Measurements from ENCODE around the gene GPR83. TPM values are rescaled to one million over a fixed set of nuclear protein-coding genes. Genes with fewer than 3 reads are reported as not detected.

GPR83 gene
- 0.14 TPM for polyA plus RNA-seq (2013, experiment 1 of 2)
- polyA plus RNA-seq (2013, experiment 2 of 2): 0.12 TPM

DNA sequence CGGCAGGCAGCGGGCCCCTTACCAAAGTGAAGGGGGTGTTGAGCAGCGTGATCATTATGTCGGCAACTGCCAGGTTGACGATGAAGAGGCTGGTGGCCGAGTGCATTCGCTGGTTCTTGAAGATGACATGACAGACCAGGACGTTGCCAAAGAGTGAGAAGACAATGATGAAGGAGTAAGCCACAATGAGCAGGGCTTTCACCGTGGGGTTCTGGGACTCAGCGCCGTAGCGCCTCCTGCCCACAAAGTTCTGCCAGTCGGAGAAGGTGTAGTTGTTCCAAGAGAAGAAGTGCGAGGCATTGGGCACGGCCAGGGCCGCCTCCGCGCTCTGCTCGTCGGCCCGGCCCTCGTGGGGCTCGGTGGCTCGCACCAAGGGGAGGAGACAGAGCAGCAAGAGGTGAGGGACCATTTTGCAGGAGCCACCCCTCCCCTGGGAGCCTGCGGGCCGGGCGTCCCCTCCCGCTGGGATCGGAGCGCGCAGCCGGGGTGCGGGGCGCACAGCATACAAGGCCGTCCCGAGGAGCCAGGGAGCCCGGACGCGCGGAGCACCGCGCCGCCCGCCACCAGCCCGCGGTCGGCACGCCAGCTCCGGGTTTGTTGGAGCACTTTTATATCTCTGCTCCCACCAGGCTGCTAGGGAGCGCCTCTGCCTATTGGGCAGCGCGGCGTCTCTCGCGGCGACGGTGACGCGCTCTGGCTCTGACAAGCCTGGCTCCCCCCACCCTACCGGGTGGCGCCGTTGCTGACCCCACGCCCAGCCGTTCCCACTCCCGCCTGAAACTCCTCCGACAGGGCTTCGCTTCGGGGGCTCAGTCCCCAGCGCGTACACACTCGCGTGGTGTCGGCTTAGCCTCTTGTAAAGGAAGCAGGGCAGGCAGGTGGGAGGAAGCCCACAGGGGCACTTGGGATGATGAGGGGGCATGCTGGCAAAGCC, at the start of gene GPR83:
GPR83 (minus strand) TSS at position 581 of the 934 bp plus-strand sequence; CDS start at position 409, 172 bp downstream.
- DNase-seq (ENCODE audit: low spot score): peak; percentile 49
- peaks cover 0 to 6% of the 10 kb centered on the region in 2 donors for H3K4me1 ChIP-seq (ENCODE audit: control insufficient read depth in 2 of 2, insufficient read depth in 1 of 2, low read depth in 1 of 2, low read length in 2 of 2)
- no peak within 1 kb of the TSS for H2BK5ac ChIP-seq (ENCODE audit: low read length)
- no peak within 1 kb of the TSS for H3K14ac ChIP-seq (ENCODE audit: low read length)
- H2AFZ ChIP-seq (ENCODE audit: low read length): peak within 1 kb of the TSS; percentile 83
- no peak within 1 kb of the TSS for H4K8ac ChIP-seq (ENCODE audit: low read depth, low read length)
- H2BK12ac ChIP-seq (ENCODE audit: low read length): no peak within 1 kb of the TSS
- peak within 1 kb of the TSS; percentile 94 for H3K4me2 ChIP-seq (ENCODE audit: insufficient read depth, low read length, poor library complexity, severe bottlenecking)
- peak within 1 kb of the TSS; percentile 19 for H2BK15ac ChIP-seq (ENCODE audit: low read length)
- no peak within 1 kb of the TSS for H3K27ac ChIP-seq (replicated peaks; ENCODE audit: low read length)
- no peak within 1 kb of the TSS for H4K91ac ChIP-seq (ENCODE audit: low read depth, low read length, poor library complexity)
- peak within 1 kb of the TSS; percentile 35 to 84 for H3K4me3 ChIP-seq (ENCODE audit: low read length in 2 of 2)
- no peak within 1 kb of the TSS for H2BK120ac ChIP-seq (ENCODE audit: low read depth, low read length)
- no peaks in the 10 kb centered on the region for H3K79me1 ChIP-seq (ENCODE audit: low read depth, low read length)
- peak within 1 kb of the TSS; percentile 44 for H3K23ac ChIP-seq (ENCODE audit: low read depth, low read length, poor library complexity)
- H3K9me3 ChIP-seq (replicated peaks in 1 of 2; ENCODE audit: control insufficient read depth in 2 of 2, insufficient read depth in 1 of 2, low read depth in 1 of 2, low read length in 2 of 2): peaks cover 0 to 2% of the 10 kb centered on the region in 2 donors
- peak within 1 kb of the TSS; percentile 86 for H3K18ac ChIP-seq (ENCODE audit: low read length)
- no peak within 1 kb of the TSS for H3K4ac ChIP-seq (ENCODE audit: low read length)
- peak within 1 kb of the TSS; percentile 79 for H3K9ac ChIP-seq (ENCODE audit: low read depth, low read length, poor library complexity)
- no peaks in the 10 kb centered on the region for H3K36me3 ChIP-seq (replicated peaks in 1 of 2; ENCODE audit: control insufficient read depth in 2 of 2, insufficient read depth in 2 of 2, low read length in 2 of 2)
- WGBS, 2 donors (ENCODE audit: extremely low coverage in 2 of 2, insufficient read length in 2 of 2, insufficient replicate concordance in 1 of 2): no CpG with 5 or more reads among the region's 73 CpGs
- H3K27me3 ChIP-seq (ENCODE audit: control insufficient read depth in 3 of 3, insufficient read depth in 3 of 3, low read depth in 1 of 3, low read length in 3 of 3): peaks cover 6 to 57% (median 28%) of the 10 kb centered on the region in 3 experiments
- peak within 1 kb of the TSS; percentile 1 for H2AK5ac ChIP-seq (ENCODE audit: low read depth, low read length)

DNA sequence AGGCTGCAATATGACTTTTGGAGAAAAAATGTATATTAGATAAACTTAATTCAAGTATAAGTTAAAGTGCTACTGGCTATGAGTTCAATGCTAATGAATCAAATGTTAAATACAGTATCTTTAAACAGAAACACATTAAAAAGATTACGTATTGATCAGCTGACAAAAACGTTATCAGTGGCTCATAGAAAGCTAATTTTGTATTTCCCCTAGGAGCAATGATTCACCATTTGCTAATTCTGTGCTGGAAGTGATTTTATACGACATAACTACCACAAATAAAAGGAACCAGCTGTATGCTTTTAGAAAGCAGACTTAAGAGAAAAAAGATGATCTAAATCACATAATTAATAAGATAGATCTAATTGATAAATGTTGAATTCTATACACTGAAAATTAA, 48.8 kb upstream of the GPR83 start:
- Histone ChIP-seq H3K23ac (ENCODE audit: low read depth, low read length, poor library complexity) (no peak overlapping the region), H2BK120ac (ENCODE audit: low read depth, low read length) (no peak overlapping the region)

DNA sequence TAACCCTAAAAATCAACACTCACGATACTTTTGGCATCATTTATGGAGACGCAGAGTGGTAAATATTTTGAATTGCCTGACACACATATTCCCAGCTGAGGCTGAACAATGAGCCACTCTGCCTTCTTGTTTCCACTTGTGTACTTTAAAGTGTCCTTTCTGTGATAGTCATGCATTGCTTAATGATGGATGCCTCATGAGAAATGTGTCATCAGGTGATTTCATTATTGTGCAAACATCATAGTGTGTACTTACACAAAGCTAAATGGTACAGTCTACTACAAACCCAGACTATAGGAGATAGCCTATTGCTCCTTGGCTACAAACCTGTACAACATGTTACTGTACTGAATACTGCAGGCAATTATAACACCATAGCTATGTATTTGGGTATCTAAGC, 48.2 kb upstream of the GPR83 start:
- Histone ChIP-seq H3K4me1 (ENCODE audit: control insufficient read depth in 2 of 2, insufficient read depth in 1 of 2, low read depth in 1 of 2, low read length in 2 of 2) (no peaks in the 10 kb centered on the region), H3K79me1 (ENCODE audit: low read depth, low read length) (peaks cover 2% of the 10 kb centered on the region), H2BK12ac (ENCODE audit: low read length) (no peak overlapping the region), H2BK15ac (ENCODE audit: low read length) (no peak overlapping the region), H2AFZ (ENCODE audit: low read length) (no peak overlapping the region), H4K8ac (ENCODE audit: low read depth, low read length) (no peak overlapping the region), H3K4me3 (ENCODE audit: low read length in 2 of 2) (no peak overlapping the region), H3K36me3 (replicated peaks in 1 of 2; ENCODE audit: control insufficient read depth in 2 of 2, insufficient read depth in 2 of 2, low read length in 2 of 2) (peaks cover 5 to 56% of the 10 kb centered on the region in 2 donors), H3K18ac (ENCODE audit: low read length) (no peak overlapping the region), H3K27ac (replicated peaks; ENCODE audit: low read length) (no peak overlapping the region), H2BK5ac (ENCODE audit: low read length) (no peak overlapping the region), H2BK120ac (ENCODE audit: low read depth, low read length) (no peak overlapping the region), H4K91ac (ENCODE audit: low read depth, low read length, poor library complexity) (no peak overlapping the region), H3K9ac (ENCODE audit: low read depth, low read length, poor library complexity) (no peak overlapping the region), H3K27me3 (ENCODE audit: control insufficient read depth in 3 of 3, insufficient read depth in 3 of 3, low read depth in 1 of 3, low read length in 3 of 3) (no peaks in the 10 kb centered on the region), H3K23ac (ENCODE audit: low read depth, low read length, poor library complexity) (no peak overlapping the region), H3K14ac (ENCODE audit: low read length) (no peak overlapping the region), H3K4ac (ENCODE audit: low read length) (no peak overlapping the region), H3K9me3 (replicated peaks in 1 of 2; ENCODE audit: control insufficient read depth in 2 of 2, insufficient read depth in 1 of 2, low read depth in 1 of 2, low read length in 2 of 2) (no peaks in the 10 kb centered on the region), H2AK5ac (ENCODE audit: low read depth, low read length) (no peak overlapping the region), H3K4me2 (ENCODE audit: insufficient read depth, low read length, poor library complexity, severe bottlenecking) (no peak overlapping the region)
- no peak for DNase-seq (ENCODE audit: low spot score)
- no CpG with 5 or more reads among the region's 2 CpGs for WGBS, 2 donors (ENCODE audit: extremely low coverage in 2 of 2, insufficient read length in 2 of 2, insufficient replicate concordance in 1 of 2)

More for the DNA sequence above, 48.8 kb upstream of the GPR83 start:
- no peak overlapping the region for H3K18ac ChIP-seq (ENCODE audit: low read length)
- no CpG with 5 or more reads among the region's 3 CpGs for WGBS, 2 donors (ENCODE audit: extremely low coverage in 2 of 2, insufficient read length in 2 of 2, insufficient replicate concordance in 1 of 2)
- H4K91ac ChIP-seq (ENCODE audit: low read depth, low read length, poor library complexity): no peak overlapping the region
- H2AFZ ChIP-seq (ENCODE audit: low read length): no peak overlapping the region
- H2BK5ac ChIP-seq (ENCODE audit: low read length): no peak overlapping the region
- peaks cover 4 to 56% of the 10 kb centered on the region in 2 donors for H3K36me3 ChIP-seq (replicated peaks in 1 of 2; ENCODE audit: control insufficient read depth in 2 of 2, insufficient read depth in 2 of 2, low read length in 2 of 2)
- no peaks in the 10 kb centered on the region for H3K4me1 ChIP-seq (ENCODE audit: control insufficient read depth in 2 of 2, insufficient read depth in 1 of 2, low read depth in 1 of 2, low read length in 2 of 2)
- H3K9me3 ChIP-seq (replicated peaks in 1 of 2; ENCODE audit: control insufficient read depth in 2 of 2, insufficient read depth in 1 of 2, low read depth in 1 of 2, low read length in 2 of 2): no peaks in the 10 kb centered on the region
- H3K4me3 ChIP-seq (ENCODE audit: low read length in 2 of 2): no peak overlapping the region
- no peak overlapping the region for H3K14ac ChIP-seq (ENCODE audit: low read length)
- H4K8ac ChIP-seq (ENCODE audit: low read depth, low read length): no peak overlapping the region
- no peaks in the 10 kb centered on the region for H3K27me3 ChIP-seq (ENCODE audit: control insufficient read depth in 3 of 3, insufficient read depth in 3 of 3, low read depth in 1 of 3, low read length in 3 of 3)
- peaks cover 2% of the 10 kb centered on the region for H3K79me1 ChIP-seq (ENCODE audit: low read depth, low read length)
- DNase-seq (ENCODE audit: low spot score): no peak
- no peak overlapping the region for H3K4ac ChIP-seq (ENCODE audit: low read length)
- H2BK15ac ChIP-seq (ENCODE audit: low read length): no peak overlapping the region
- no peak overlapping the region for H3K27ac ChIP-seq (replicated peaks; ENCODE audit: low read length)
- no peak overlapping the region for H2AK5ac ChIP-seq (ENCODE audit: low read depth, low read length)
- no peak overlapping the region for H2BK12ac ChIP-seq (ENCODE audit: low read length)
- H3K4me2 ChIP-seq (ENCODE audit: insufficient read depth, low read length, poor library complexity, severe bottlenecking): no peak overlapping the region
- no peak overlapping the region for H3K9ac ChIP-seq (ENCODE audit: low read depth, low read length, poor library complexity)

DNA sequence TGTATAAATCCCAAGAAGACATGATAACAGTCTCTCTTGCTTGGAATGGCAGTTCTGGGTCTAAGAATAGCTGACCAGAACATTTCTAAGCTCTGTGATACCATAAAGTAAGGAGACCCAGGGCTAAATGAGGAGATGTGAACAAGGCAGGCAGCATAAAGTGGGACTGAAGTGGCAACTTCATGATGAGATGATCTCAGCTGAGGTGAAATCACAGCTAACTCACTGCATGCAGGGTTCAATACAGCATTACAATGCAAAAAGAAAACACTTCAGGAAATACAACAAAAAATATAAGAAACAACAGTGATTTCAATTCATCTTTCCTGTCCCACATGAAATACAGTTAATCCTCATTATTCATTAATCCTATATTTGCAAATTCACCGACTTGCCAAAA, 47.8 kb upstream of the GPR83 start:
- Histone ChIP-seq H3K36me3 (replicated peaks in 1 of 2; ENCODE audit: control insufficient read depth in 2 of 2, insufficient read depth in 2 of 2, low read length in 2 of 2) (peaks cover 5 to 60% of the 10 kb centered on the region in 2 donors), H3K4ac (ENCODE audit: low read length) (no peak overlapping the region), H3K27ac (replicated peaks; ENCODE audit: low read length) (no peak overlapping the region), H3K4me3 (ENCODE audit: low read length in 2 of 2) (no peak overlapping the region), H3K9me3 (replicated peaks in 1 of 2; ENCODE audit: control insufficient read depth in 2 of 2, insufficient read depth in 1 of 2, low read depth in 1 of 2, low read length in 2 of 2) (no peaks in the 10 kb centered on the region), H2AK5ac (ENCODE audit: low read depth, low read length) (no peak overlapping the region), H2AFZ (ENCODE audit: low read length) (no peak overlapping the region), H3K79me1 (ENCODE audit: low read depth, low read length) (peaks cover 2% of the 10 kb centered on the region), H3K4me2 (ENCODE audit: insufficient read depth, low read length, poor library complexity, severe bottlenecking) (no peak overlapping the region), H4K91ac (ENCODE audit: low read depth, low read length, poor library complexity) (no peak overlapping the region), H2BK15ac (ENCODE audit: low read length) (no peak overlapping the region), H3K4me1 (ENCODE audit: control insufficient read depth in 2 of 2, insufficient read depth in 1 of 2, low read depth in 1 of 2, low read length in 2 of 2) (no peaks in the 10 kb centered on the region), H3K14ac (ENCODE audit: low read length) (no peak overlapping the region), H3K27me3 (ENCODE audit: control insufficient read depth in 3 of 3, insufficient read depth in 3 of 3, low read depth in 1 of 3, low read length in 3 of 3) (no peaks in the 10 kb centered on the region), H2BK12ac (ENCODE audit: low read length) (no peak overlapping the region), H3K18ac (ENCODE audit: low read length) (no peak overlapping the region), H3K23ac (ENCODE audit: low read depth, low read length, poor library complexity) (no peak overlapping the region), H3K9ac (ENCODE audit: low read depth, low read length, poor library complexity) (no peak overlapping the region), H2BK5ac (ENCODE audit: low read length) (no peak overlapping the region), H2BK120ac (ENCODE audit: low read depth, low read length) (no peak overlapping the region), H4K8ac (ENCODE audit: low read depth, low read length) (no peak overlapping the region)
- DNase-seq (ENCODE audit: low spot score): no peak
- no CpG with 5 or more reads among the region's 1 CpG for WGBS, 2 donors (ENCODE audit: extremely low coverage in 2 of 2, insufficient read length in 2 of 2, insufficient replicate concordance in 1 of 2)

All from neuronal stem cell (in vitro differentiated cells).